Common myeloid progenitor, CD34-positive (primary cell): ENCODE measurements around the gene STON1. TPM values are rescaled to one million over a fixed set of nuclear protein-coding genes. Genes with fewer than 3 reads are reported as not detected.

Experiments used
- CTCF ChIA-PET: fragments of 350-600 bp; sonication (Branson Sonifier 250); formaldehyde crosslinking; loops from one replicate; lab custom pipeline; 2021; ENCODE audit warnings: antibody characterized with exemption; lab: Charles Lee
- POLR2A ChIA-PET: fragments of 350-600 bp; sonication (Branson Sonifier 250); formaldehyde crosslinking; loops from one replicate; lab custom pipeline; 2021; ENCODE audit warnings: antibody characterized with exemption; lab: Charles Lee
- DNase-seq, 3 donors: peaks; one replicate each; pipeline versions ENCODE4 v3.0.0 to v3.0.0-alpha.2; 2013
- H3K27ac ChIP-seq, 2 experiments: 1 replicate in 1 of 2; 2 replicates in 1 of 2; pipeline ENCODE4 v1.7.0; 2013; ENCODE audit warnings: inconsistent platforms in 2 of 2, low read length in 2 of 2, mild to moderate bottlenecking in 2 of 2, low read depth in 1 of 2, moderate library complexity in 1 of 2; ENCODE audit not compliant: severe bottlenecking in 2 of 2, insufficient read depth in 1 of 2, poor library complexity in 1 of 2
- H3K27me3 ChIP-seq, 5 experiments: replicated peaks in 2 of 5; 1 replicate in 3 of 5; 2 replicates in 2 of 5; pipeline versions ENCODE4 v1.6.1 to v1.7.0; 2013; ENCODE audit warnings: low read length in 4 of 5, mild to moderate bottlenecking in 2 of 5, moderate library complexity in 2 of 5, inconsistent platforms in 1 of 5; ENCODE audit not compliant: insufficient read depth in 5 of 5, control insufficient read depth in 4 of 5
- H3K36me3 ChIP-seq, 4 experiments: 1 replicate in 2 of 4; 2 replicates in 2 of 4; pipeline versions ENCODE4 v1.6.1 to v1.7.0; 2013; ENCODE audit warnings: low read length in 3 of 4, control low read depth in 1 of 4, mild to moderate bottlenecking in 1 of 4; ENCODE audit not compliant: control insufficient read depth in 4 of 4, insufficient read depth in 4 of 4
- H3K4me1 ChIP-seq, 4 experiments: 1 replicate in 3 of 4; 2 replicates in 1 of 4; pipeline versions ENCODE4 v1.6.1 to v1.7.1; 2013; ENCODE audit warnings: low read length in 3 of 4, mild to moderate bottlenecking in 3 of 4, control low read depth in 1 of 4, inconsistent platforms in 1 of 4, moderate library complexity in 1 of 4; ENCODE audit not compliant: control insufficient read depth in 4 of 4, insufficient read depth in 4 of 4; ENCODE audit errors: control extremely low read depth in 1 of 4
- H3K4me3 ChIP-seq, 7 experiments: 1 replicate in 4 of 7; 2 replicates in 3 of 7; pipeline versions ENCODE4 v1.5.1 to v1.7.0; 2013; ENCODE audit warnings: mild to moderate bottlenecking in 7 of 7, low read length in 6 of 7, moderate library complexity in 6 of 7, inconsistent platforms in 2 of 7, low read depth in 2 of 7, control low read depth in 1 of 7; ENCODE audit not compliant: insufficient read depth in 4 of 7, control insufficient read depth in 1 of 7; ENCODE audit errors: extremely low read depth in 1 of 7
- H3K9me3 ChIP-seq, 5 experiments: 1 replicate in 4 of 5; 2 replicates in 1 of 5; pipeline versions ENCODE4 v1.6.1 to v1.7.1; 2013; ENCODE audit warnings: low read length in 4 of 5, mild to moderate bottlenecking in 2 of 5, inconsistent platforms in 1 of 5, low read depth in 1 of 5, moderate library complexity in 1 of 5; ENCODE audit not compliant: control insufficient read depth in 4 of 5, insufficient read depth in 2 of 5; ENCODE audit errors: control extremely low read depth in 1 of 5
- WGBS: methylation state at CpG from one replicate; pipeline ENCODE4 v1.1.5; 2013; ENCODE audit not compliant: insufficient coverage; 5-methylcytosine and 5-hydroxymethylcytosine counted together
- polyA plus RNA-seq: library from polyadenylated mRNA; unstranded; fragments of 120-200 nt; gene quantifications from one replicate; pipeline ENCODE4 v1.2.1, GENCODE V29; 2013

The STON1 gene, protein sequence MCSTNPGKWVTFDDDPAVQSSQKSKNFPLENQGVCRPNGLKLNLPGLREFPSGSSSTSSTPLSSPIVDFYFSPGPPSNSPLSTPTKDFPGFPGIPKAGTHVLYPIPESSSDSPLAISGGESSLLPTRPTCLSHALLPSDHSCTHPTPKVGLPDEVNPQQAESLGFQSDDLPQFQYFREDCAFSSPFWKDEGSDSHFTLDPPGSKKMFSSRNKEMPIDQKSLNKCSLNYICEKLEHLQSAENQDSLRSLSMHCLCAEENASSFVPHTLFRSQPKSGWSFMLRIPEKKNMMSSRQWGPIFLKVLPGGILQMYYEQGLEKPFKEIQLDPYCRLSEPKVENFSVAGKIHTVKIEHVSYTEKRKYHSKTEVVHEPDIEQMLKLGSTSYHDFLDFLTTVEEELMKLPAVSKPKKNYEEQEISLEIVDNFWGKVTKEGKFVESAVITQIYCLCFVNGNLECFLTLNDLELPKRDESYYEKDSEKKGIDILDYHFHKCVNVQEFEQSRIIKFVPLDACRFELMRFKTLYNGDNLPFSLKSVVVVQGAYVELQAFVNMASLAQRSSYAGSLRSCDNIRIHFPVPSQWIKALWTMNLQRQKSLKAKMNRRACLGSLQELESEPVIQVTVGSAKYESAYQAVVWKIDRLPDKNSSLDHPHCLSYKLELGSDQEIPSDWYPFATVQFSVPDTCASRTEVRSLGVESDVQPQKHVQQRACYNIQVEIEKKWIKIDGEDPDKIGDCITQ
- polyA plus RNA-seq = 7.2 TPM

DNA sequence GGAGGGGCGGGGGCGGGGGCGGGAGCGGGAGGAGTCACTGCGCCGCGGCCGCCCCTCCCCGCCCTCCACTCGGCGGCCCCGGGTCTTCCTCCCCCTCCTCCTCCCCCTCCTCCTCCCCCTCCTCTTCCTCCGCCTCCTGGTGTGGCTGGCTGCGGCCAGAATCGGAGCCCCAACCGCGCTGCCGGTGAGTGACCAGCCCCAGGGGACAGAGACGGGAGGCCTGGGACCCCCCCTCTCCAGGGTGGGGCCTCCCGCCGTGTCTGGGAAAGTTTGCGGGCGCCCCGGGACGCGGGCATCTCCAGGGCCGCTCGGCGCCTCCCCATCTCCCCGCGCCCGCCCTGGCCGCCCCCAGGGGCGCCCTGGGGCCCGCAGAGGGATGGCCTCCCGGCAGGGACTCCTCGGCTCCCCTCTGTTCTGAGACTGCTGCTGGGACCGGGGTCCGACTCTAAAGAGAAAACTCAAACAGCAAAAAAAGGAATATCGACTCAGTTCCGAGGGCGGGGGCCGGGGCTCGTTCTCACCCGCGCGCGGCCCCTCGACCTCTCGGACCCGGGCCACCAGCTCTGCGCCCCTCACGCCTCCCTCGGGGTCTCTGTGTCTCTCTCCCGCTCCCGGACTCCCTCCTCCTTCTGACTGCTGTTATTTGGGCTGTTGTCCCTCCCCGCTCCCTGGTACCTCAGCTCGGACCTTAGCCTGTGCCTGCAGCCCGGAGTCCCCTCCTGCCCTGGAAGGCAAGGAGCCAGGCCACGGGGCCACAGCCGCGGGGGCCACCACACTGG lies at the start of gene STON1:
TSS of gene STON1 (plus strand) at position 122 of the 779 bp plus-strand sequence. CDS start 50,480 bp downstream, outside the sequence.
- POLR2A ChIA-PET = no interaction called here
- Histone ChIP-seq H3K4me3 (peak within 1 kb of the TSS; percentile 50 to 80 (median 63)), H3K9me3 (no peaks in the 10 kb centered on the region), H3K4me1 (peaks cover 0 to 23% (median 12%) of the 10 kb centered on the region in 4 experiments), H3K27ac (no peak within 1 kb of the TSS), H3K36me3 (peaks cover 0 to 3% (median 0%) of the 10 kb centered on the region in 4 experiments), H3K27me3 (peaks cover 0 to 5% (median 0%) of the 10 kb centered on the region in 5 experiments)
- CTCF ChIA-PET = no interaction called here
- 0% methylated on average over 42 of the region's 62 CpGs for WGBS
- peak; percentile 22 to 61 (median 44) for DNase-seq

DNA sequence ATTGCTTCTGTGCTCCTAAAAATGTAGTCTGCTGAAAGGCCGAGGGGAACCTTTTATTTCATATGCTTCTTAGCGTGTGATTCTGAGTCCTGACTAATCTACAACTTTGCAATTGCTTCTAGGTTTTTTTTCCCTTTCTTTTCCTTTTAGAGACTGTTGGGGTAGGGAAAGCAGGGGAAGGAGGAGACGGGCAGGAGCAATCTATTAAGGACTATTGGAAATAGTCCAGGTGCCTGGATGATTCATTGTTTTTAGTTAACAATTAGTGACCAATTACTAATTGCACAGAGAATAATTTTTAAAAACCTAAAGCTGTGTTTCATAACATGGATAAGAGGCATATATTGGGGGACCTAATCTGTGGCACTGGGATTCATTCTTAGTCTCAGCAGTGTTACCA lies 49.4 kb upstream of the STON1 start:
- CTCF ChIA-PET = no interaction called here
- WGBS = 100% methylated on average over 2 of the region's 3 CpGs
- no peaks in the 10 kb centered on the region for H3K27me3 ChIP-seq
- POLR2A ChIA-PET = no interaction called here
- H3K4me1 ChIP-seq = peaks cover 0 to 3% (median under 1%) of the 10 kb centered on the region in 4 experiments
- H3K27ac ChIP-seq = no peak overlapping the region
- no peaks in the 10 kb centered on the region for H3K9me3 ChIP-seq
- H3K36me3 ChIP-seq = peaks cover 17 to 31% (median 27%) of the 10 kb centered on the region in 4 experiments
- no peak overlapping the region for H3K4me3 ChIP-seq
- no peak for DNase-seq

DNA sequence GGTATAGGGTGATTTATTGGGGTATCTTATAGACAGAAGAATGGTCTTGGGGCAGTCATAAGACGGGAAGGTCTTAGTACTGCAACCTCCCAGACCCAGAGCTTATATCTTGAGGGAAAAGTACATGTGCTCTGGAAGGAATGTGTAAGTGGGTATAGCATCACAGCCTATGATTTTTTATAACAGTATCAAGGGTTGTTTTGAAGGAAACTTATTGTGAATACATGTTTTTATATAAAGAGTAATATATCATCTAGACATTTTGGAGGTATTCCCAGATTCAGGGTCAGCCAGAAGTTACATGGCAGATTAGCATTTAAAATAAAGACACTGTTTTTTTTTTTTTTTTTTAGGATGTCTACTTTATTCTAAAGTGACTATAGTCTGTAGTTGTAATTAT lies 47.6 kb upstream of the STON1 start:
- ChIA-PET POLR2A (interaction anchor here (0.6 to 1.0 kb wide), 2 partner anchors 24 to 25 kb away, joined by 3 read pairs; no protein-coding TSS in a partner anchor), CTCF (no interaction called here)
- no CpG with 5 or more reads among the region's 1 CpG for WGBS
- peaks cover 0 to 3% (median under 1%) of the 10 kb centered on the region in 4 experiments for H3K4me1 ChIP-seq
- no peaks in the 10 kb centered on the region for H3K9me3 ChIP-seq
- peaks cover 14 to 32% (median 29%) of the 10 kb centered on the region in 4 experiments for H3K36me3 ChIP-seq
- no peak overlapping the region for H3K4me3 ChIP-seq
- H3K27ac ChIP-seq = no peak overlapping the region
- DNase-seq = no peak
- no peaks in the 10 kb centered on the region for H3K27me3 ChIP-seq

DNA sequence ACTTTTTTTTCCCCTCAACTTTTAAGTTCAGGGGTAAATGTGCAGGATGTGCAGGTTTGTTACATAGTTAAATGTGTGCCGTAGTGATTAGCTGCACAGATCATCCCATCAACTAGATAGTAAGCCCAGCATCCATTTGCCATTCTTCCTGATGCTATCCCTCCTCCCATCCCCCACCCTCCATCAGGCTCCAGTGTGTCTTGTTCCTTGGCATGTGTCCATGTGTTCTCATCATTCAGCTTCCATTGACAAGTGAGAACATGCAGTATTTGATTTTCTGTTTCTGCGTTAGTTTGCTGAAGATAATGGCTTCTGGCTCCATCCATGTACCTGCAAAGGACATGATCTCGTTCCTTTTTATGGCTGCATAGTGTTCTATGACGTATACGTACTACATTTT lies 47.2 kb upstream of the STON1 start:
- ChIA-PET POLR2A (interaction anchor here (1.0 kb wide), 1 partner anchor 26 kb away, joined by 3 read pairs; no protein-coding TSS in a partner anchor), CTCF (no interaction called here)
- Histone ChIP-seq H3K4me3 (no peak overlapping the region), H3K9me3 (no peaks in the 10 kb centered on the region), H3K27me3 (no peaks in the 10 kb centered on the region), H3K4me1 (peaks cover 0 to 3% (median under 1%) of the 10 kb centered on the region in 4 experiments), H3K36me3 (peaks cover 15 to 32% (median 31%) of the 10 kb centered on the region in 4 experiments), H3K27ac (no peak overlapping the region)
- DNase-seq = no peak
- WGBS = 100% methylated on average over 1 of the region's 5 CpGs

DNA sequence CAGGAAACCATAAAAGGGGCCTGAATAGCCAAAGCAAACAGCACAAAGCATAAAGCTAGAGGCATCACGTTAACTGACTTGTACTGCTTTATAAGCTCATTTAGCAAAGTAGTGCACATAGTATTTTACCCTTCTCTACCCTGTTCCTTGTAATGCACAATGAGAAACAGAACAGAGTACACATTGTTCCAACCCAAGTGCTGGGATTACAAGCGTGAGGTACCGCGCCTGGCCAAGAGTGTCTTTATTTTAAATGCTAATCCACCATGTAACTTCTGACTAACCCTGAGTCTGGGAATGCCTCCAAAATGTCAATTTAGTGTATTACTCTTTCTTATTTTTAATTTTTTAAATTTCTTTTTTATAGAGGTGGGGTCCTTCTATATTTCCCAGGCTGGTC lies 46.4 kb upstream of the STON1 start:
- 73% methylated on average over 1 of the region's 4 CpGs for WGBS
- H3K36me3 ChIP-seq = peaks cover 18 to 34% (median 30%) of the 10 kb centered on the region in 4 experiments
- no peak overlapping the region for H3K4me3 ChIP-seq
- no peaks in the 10 kb centered on the region for H3K9me3 ChIP-seq
- H3K27ac ChIP-seq = no peak overlapping the region
- DNase-seq = no peak
- H3K27me3 ChIP-seq = no peaks in the 10 kb centered on the region
- peaks cover 0 to 3% (median under 1%) of the 10 kb centered on the region in 4 experiments for H3K4me1 ChIP-seq
- ChIA-PET CTCF (no interaction called here), POLR2A (no interaction called here)

DNA sequence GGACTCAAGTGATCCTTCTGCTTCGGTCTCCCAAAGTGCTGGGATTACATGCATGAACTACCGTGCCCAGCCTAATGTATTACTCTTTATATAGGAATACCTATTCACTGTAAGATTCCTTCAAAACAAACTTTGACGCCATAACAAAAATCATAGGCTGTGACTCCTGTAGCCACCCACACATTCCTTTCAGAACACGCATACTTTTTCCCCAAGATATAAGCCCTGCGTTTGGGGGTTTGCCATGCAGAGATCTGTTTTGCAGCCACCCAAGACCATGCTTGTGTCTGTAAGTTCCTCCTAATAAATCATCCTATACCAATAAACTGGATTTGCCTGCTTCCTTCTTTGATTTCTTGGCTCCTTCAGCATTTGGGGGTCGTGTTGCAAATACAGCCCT lies 46.0 kb upstream of the STON1 start:
- DNase-seq = no peak
- Histone ChIP-seq H3K27me3 (no peaks in the 10 kb centered on the region), H3K27ac (no peak overlapping the region), H3K4me1 (peaks cover 0 to 3% (median under 1%) of the 10 kb centered on the region in 4 experiments), H3K9me3 (no peaks in the 10 kb centered on the region), H3K36me3 (peaks cover 19 to 34% (median 28%) of the 10 kb centered on the region in 4 experiments), H3K4me3 (no peak overlapping the region)
- WGBS = 80% methylated on average over 4 of the region's 6 CpGs
- POLR2A ChIA-PET = no interaction called here
- CTCF ChIA-PET = no interaction called here
